GM21786 (cell line): ENCODE results near the gene CCDC179.

ENCODE experiments used
- ATAC-seq: cut with Tn5 transposase; IDR thresholded peaks from one replicate; pipeline ENCODE4 v1.9.1; 2021; ENCODE audit not compliant: unreplicated experiment

The CCDC179 gene

GRCh38 chr11:22808571-22809197, 51.6 kb downstream of the CCDC179 start:
- peak; percentile 27 for ATAC-seq

DNA sequence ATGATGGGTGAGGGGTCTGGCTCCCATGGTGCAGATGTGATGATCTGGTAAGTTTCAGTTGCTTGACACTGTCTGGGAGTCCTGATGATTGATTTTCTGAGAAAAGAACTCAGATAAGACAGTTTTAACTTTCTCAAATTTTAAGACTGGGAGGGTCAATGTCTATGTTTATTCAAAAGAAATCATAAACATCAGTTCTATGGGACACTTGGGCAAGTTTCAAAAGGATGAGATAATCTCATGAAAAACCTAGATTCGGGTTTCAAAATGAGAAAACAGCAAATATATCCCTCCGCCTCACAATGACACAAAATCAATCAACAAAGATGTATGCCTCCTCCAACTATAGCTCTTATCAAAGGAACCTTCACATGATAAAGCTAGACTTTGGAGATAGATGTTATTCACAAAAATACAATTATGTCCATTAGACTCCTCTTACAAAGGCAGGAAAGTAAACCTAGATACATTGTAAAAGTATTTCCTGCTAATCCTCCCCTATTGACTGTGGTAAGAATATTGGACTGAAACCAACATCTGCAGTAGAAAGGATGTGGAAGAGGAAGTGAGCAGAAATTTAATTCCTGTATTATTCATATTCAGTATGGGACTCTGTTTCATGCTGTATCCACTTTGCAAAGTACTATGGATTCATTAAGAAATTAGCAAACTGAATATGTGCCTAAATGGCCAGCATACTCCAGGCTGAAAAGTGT, 52.3 kb downstream of the CCDC179 start:
- peak; percentile 97 for ATAC-seq

- no peak for ATAC-seq
These were observed 52.9 kb downstream of the CCDC179 start for GRCh38 chr11:22807391-22807790.

- ATAC-seq, result no peak
These were observed 57.4 kb downstream of the CCDC179 start for GRCh38 chr11:22802861-22803260.

DNA sequence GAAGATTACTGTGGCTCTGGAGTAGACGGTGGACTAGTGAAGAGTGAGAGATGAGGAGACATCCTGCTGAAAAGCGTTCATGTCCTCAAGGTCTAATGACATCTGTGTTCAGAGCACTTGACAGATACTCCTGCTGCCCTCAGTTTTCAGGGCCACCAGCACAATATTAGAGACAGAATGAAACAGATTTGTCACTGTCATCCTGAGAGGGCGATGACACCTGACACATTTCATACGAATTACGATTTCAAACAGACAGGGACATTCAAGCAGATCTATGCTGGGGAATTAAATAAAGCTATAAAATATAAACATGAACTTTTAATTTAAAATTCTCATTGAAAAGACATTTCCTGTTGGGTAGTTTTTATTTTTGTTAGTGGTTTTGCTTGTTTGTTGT, 59.8 kb downstream of the CCDC179 start:
- ATAC-seq, result no peak

DNA sequence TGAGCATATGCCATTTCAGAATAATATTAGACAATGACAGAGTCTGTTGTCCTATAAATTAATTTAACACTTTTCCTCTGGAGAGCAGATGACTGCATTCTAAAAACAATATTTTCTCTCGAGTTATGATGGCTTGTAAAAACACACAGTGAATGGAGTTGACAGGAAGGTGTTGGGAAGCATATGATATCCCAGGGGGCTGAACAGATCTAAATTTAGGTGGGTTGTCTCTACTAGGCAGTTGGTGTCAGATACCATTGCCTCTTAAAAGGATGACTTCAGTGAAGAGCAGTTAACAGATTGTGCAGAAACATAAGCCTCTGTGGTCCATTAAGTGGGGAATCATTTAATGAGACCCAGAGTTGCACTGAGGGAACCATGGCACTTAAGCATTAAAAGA, 61.4 kb downstream of the CCDC179 start:
- ATAC-seq, result no peak

GRCh38 chr11:22797047-22797446, 63.2 kb downstream of the CCDC179 start:
- ATAC-seq, result no peak
